GM12891 (cell line): Measurements from ENCODE around the gene TNKS1BP1.

Source experiments
- POLR2A ChIP-seq: IDR thresholded peaks from 2 replicates; pipeline ENCODE4 v1.6.1; 2011; ENCODE audit warnings: low read depth, low read length, control low read depth
- POLR2AphosphoS5 ChIP-seq: IDR thresholded peaks from 2 replicates; pipeline ENCODE4 v1.6.1; 2011; ENCODE audit warnings: low read depth, low read length, control low read depth
- TAF1 ChIP-seq: IDR thresholded peaks from 2 replicates; pipeline ENCODE4 v1.6.1; 2011; ENCODE audit warnings: low read depth, low read length, control low read depth

DNA sequence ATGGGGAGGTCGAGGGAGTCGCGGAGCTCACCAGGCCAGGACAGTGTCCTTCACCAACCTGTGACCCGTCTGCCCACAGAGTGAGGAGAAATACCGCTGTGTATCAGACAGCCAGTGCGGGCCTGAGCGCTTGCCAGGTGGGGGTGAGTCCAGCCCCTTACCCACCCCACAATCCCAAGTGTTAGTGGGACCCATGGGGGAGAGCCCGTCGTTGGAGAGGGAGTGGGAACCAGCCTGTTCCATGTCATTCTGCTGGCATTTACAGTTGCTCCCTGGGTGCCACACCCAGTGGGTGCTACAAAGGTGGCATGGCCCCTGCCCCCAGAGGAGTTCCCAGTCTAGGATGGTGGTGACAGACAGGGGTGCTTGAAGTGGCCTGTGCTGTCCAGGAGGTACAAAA, 22.6 kb upstream of the TNKS1BP1 start:
- TF ChIP-seq POLR2A = no peak
- TF ChIP-seq POLR2AphosphoS5 = no peak
- no peak for TF ChIP-seq TAF1
